Large intestine (tissue), 3 donors: Measurements from ENCODE around the gene P2RX7. TPM values are rescaled to one million over a fixed set of nuclear protein-coding genes. Genes with fewer than 3 reads are reported as not detected.
"Not testable (repeated sequence)": the region's sequence is repeated elsewhere in the genome, so short reads cannot be mapped to it uniquely, and the experiment has no call there.

Source experiments
- DNase-seq, 2 donors: peaks; one replicate each; pipeline versions ENCODE4 v3.0.0 to v3.0.0-alpha.2; 2013
- H3K27ac ChIP-seq: one replicate; pipeline ENCODE4 v1.5.1; 2013; ENCODE audit warnings: low read length
- H3K27me3 ChIP-seq: 2 replicates; pipeline ENCODE4 v1.6.1; 2013; ENCODE audit warnings: low read length; ENCODE audit not compliant: control insufficient read depth, insufficient read depth
- H3K36me3 ChIP-seq: 2 replicates; pipeline ENCODE4 v1.6.1; 2013; ENCODE audit warnings: low read length; ENCODE audit not compliant: control insufficient read depth, insufficient read depth
- H3K4me1 ChIP-seq: one replicate; pipeline ENCODE4 v1.6.1; 2013; ENCODE audit warnings: low read length; ENCODE audit not compliant: control insufficient read depth, insufficient read depth
- H3K4me3 ChIP-seq: one replicate; pipeline ENCODE4 v1.5.1; 2013; ENCODE audit warnings: low read length
- H3K9me3 ChIP-seq: one replicate; pipeline ENCODE4 v1.6.1; 2013; ENCODE audit warnings: mild to moderate bottlenecking, low read depth, low read length, moderate library complexity; ENCODE audit not compliant: control insufficient read depth
- WGBS: methylation state at CpG from one replicate; pipeline ENCODE4 v1.1.5; 2013; ENCODE audit warnings: low lambda C conversion rate; ENCODE audit not compliant: insufficient coverage; 5-methylcytosine and 5-hydroxymethylcytosine counted together
- polyA plus RNA-seq: library from polyadenylated mRNA; unstranded; fragments of 120-200 nt; gene quantifications from one replicate; pipeline ENCODE4 v1.2.1, GENCODE V29; 2013

P2RX7 gene
- polyA plus RNA-seq, 1 donor: 1.3 TPM

GRCh38 chr12:121187501-121187900 is 54.8 kb downstream of the P2RX7 start:
- H3K4me1 ChIP-seq: no peaks in the 10 kb centered on the region
- no peak overlapping the region for H3K27ac ChIP-seq
- no peaks in the 10 kb centered on the region for H3K36me3 ChIP-seq
- DNase-seq: no peak
- no peak overlapping the region for H3K4me3 ChIP-seq
- no peaks in the 10 kb centered on the region for H3K27me3 ChIP-seq
- WGBS: 96% methylated on average over 5 of the region's 7 CpGs
- H3K9me3 ChIP-seq: no peaks in the 10 kb centered on the region

DNA sequence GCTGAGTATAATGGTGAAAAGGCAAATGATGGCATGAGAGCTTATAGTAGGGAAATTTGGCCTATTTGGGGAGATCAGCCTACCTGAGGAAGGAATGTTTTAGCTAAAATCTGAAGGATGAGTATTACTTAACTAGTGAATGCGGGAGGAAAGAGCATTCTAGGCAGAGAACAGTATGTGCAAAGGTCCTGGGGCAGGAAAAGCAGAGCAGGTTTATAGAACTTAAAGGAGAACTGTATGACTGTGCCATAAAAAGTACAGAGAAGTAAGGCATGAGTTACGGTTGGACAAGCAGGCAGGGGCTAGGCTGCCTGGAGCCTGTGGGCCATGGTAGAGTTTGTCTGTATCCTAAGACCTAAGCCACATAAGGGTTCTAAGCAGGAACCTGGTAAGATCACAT is 55.6 kb downstream of the P2RX7 start:
- no peak for DNase-seq
- H3K27ac ChIP-seq: no peak overlapping the region
- H3K4me1 ChIP-seq: no peaks in the 10 kb centered on the region
- H3K4me3 ChIP-seq: no peak overlapping the region
- no peaks in the 10 kb centered on the region for H3K9me3 ChIP-seq
- 100% methylated on average over 1 of the region's 2 CpGs for WGBS
- H3K36me3 ChIP-seq: no peaks in the 10 kb centered on the region
- H3K27me3 ChIP-seq: no peaks in the 10 kb centered on the region

DNA sequence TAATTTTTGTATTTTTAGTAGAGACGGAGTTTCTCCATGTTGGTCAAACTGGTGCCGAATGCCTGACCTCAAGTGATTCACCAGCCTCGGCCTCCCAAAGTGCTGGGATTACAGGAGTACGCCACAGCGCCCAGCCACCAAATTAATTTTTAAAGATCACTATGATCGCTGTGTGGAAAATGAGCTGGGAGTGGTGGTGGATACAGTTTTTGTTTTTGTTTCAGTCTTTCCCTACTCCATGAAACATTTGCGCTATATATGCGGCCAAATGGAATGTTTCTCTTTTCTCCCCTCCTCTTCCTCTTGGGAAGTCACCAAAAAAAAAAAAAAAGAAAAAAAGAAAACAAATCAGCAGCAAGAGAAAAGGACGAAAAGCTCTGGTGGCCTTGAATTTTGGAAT is 56.5 kb downstream of the P2RX7 start:
- Histone ChIP-seq H3K27ac (no peak overlapping the region), H3K9me3 (no peaks in the 10 kb centered on the region), H3K36me3 (no peaks in the 10 kb centered on the region), H3K4me1 (no peaks in the 10 kb centered on the region), H3K4me3 (no peak overlapping the region), H3K27me3 (no peaks in the 10 kb centered on the region)
- WGBS: 100% methylated on average over 1 of the region's 9 CpGs
- no peak for DNase-seq

- Histone ChIP-seq H3K4me3 (no peak overlapping the region), H3K36me3 (no peaks in the 10 kb centered on the region), H3K27me3 (no peaks in the 10 kb centered on the region), H3K27ac (no peak overlapping the region), H3K9me3 (no peaks in the 10 kb centered on the region), H3K4me1 (no peaks in the 10 kb centered on the region)
- DNase-seq: no peak
- no CpG with 5 or more reads among the region's 9 CpGs for WGBS
Observed at GRCh38 chr12:121189619-121190155, 57.0 kb downstream of the P2RX7 start.

GRCh38 chr12:121190523-121191031 is 57.9 kb downstream of the P2RX7 start:
- DNase-seq: no peak
- H3K36me3 ChIP-seq: no peaks in the 10 kb centered on the region

GRCh38 chr12:121191151-121191550 is 58.5 kb downstream of the P2RX7 start:
- WGBS: 60% methylated on average over 1 of the region's 3 CpGs
- no peak overlapping the region for H3K4me3 ChIP-seq
- H3K9me3 ChIP-seq: no peaks in the 10 kb centered on the region
- H3K27ac ChIP-seq: no peak overlapping the region
- DNase-seq: no peak
- no peaks in the 10 kb centered on the region for H3K27me3 ChIP-seq
- H3K36me3 ChIP-seq: no peaks in the 10 kb centered on the region
- no peaks in the 10 kb centered on the region for H3K4me1 ChIP-seq

More at GRCh38 chr12:121190523-121191031, 57.9 kb downstream of the P2RX7 start:
- H3K27ac ChIP-seq: no peak overlapping the region
- no peaks in the 10 kb centered on the region for H3K4me1 ChIP-seq
- no peaks in the 10 kb centered on the region for H3K9me3 ChIP-seq
- 33% methylated on average over 1 of the region's 2 CpGs for WGBS
- H3K4me3 ChIP-seq: no peak overlapping the region
- no peaks in the 10 kb centered on the region for H3K27me3 ChIP-seq

DNA sequence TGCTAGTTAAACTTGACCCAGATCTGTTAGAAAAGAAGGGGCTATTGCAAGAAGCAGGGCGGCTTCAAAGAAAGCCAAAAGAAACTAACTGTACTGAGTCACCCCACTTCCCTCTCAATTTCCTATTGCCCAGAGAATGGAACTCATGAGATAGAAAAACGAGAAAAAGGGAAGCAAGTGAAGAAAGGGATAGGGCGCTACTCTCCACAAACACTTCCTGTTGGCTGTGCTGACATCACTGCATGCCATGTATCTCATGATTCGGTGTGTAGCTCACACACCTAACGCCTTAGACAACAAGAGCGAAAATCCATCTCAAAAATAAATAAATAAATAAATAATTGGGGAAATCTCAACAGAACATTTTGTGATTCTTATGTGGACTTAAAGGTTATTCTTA is 64.2 kb downstream of the P2RX7 start:
- no peak for DNase-seq
- no peaks in the 10 kb centered on the region for H3K27me3 ChIP-seq
- H3K4me3 ChIP-seq: no peak overlapping the region
- H3K4me1 ChIP-seq: no peaks in the 10 kb centered on the region
- no peak overlapping the region for H3K27ac ChIP-seq
- H3K9me3 ChIP-seq: no peaks in the 10 kb centered on the region
- no peaks in the 10 kb centered on the region for H3K36me3 ChIP-seq
- 67% methylated on average over 1 of the region's 6 CpGs for WGBS

DNA sequence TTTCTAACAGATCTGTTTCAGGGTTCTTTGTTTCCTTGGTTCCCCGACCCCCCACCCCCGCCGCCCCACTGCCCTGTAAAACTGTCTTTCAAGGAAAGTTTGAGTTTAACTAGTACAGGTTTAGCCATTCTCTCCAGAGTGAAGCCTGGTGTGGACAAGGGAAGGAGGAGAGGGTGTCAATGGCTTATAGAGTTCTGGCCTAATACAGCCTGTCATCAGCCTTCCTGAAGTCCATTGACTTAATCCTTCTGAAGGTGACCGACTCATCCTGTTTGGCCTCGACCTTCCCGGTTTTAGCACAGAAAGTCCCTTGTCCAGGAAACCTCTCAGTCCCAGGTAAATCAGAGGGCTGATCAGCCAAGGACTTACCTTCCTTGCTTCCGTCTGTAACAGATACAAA is 66.3 kb downstream of the P2RX7 start:
- H3K27ac ChIP-seq: no peak overlapping the region
- no peak for DNase-seq
- H3K4me1 ChIP-seq: no peaks in the 10 kb centered on the region
- H3K27me3 ChIP-seq: no peaks in the 10 kb centered on the region
- H3K4me3 ChIP-seq: no peak overlapping the region
- H3K36me3 ChIP-seq: no peaks in the 10 kb centered on the region
- no peaks in the 10 kb centered on the region for H3K9me3 ChIP-seq
- no CpG with 5 or more reads among the region's 7 CpGs for WGBS

- H3K9me3 ChIP-seq, H3K27ac ChIP-seq, H3K36me3 ChIP-seq, H3K4me1 ChIP-seq, H3K4me3 ChIP-seq, DNase-seq, H3K27me3 ChIP-seq: not testable (repeated sequence)
- WGBS: no CpG with 5 or more reads among the region's 6 CpGs
Observed at GRCh38 chr12:121201140-121201539, 68.5 kb downstream of the P2RX7 start.

GRCh38 chr12:121202407-121203355 is 70.0 kb downstream of the P2RX7 start:
- Histone ChIP-seq H3K27ac (no peak overlapping the region), H3K27me3 (no peaks in the 10 kb centered on the region), H3K36me3 (no peaks in the 10 kb centered on the region), H3K4me3 (no peak overlapping the region), H3K4me1 (no peaks in the 10 kb centered on the region), H3K9me3 (no peaks in the 10 kb centered on the region)
- no peak for DNase-seq
- WGBS: 59% methylated on average over 4 of the region's 14 CpGs
